Measurements from ENCODE around the gene FOSL1. TPM values are rescaled to one million over a fixed set of nuclear protein-coding genes. Genes with fewer than 3 reads are reported as not detected.

The FOSL1 gene
- total and polyA plus RNA-seq, 2 experiments from 2014 or later = 14.6 to 17.1 TPM

- TF ChIP-seq CTCF (conservative IDR thresholded peaks at IDR 0.05; ENCODE audit: low read depth in 2 of 2) = no peak
- no peak for TF ChIP-seq REST (IDR thresholded peaks at IDR 0.05; ENCODE audit: unreplicated experiment)
- TF ChIP-seq ZNF331 (CRISPR knock-in tag; IDR thresholded peaks at IDR 0.05; ENCODE audit: low read depth) = no peak
- peak; percentile 86 for TF ChIP-seq CREB1 (CRISPR knock-in tag; IDR thresholded peaks at IDR 0.05; ENCODE audit: low read depth)
Measured at GRCh38 chr11:65919141-65919572, 19.0 kb upstream of the FOSL1 start, which contains the start of gene DRAP1 (continued).

- H3K9me3 Mint-ChIP-seq = no peaks in the 10 kb centered on the region
- no peak within 1 kb of the TSS for H3K27ac ChIP-seq (ENCODE audit: low read depth)
- H4K20me1 ChIP-seq (replicated peaks; ENCODE audit: insufficient read depth) = no peaks in the 10 kb centered on the region
- H3K27me3 Mint-ChIP-seq (ENCODE audit: insufficient read depth, low read depth, poor library complexity) = peaks cover 20% of the 10 kb centered on the region
- 0 out of 2 replicates have a peak, but pooled peaks cover 6% of the 10 kb centered on the region for H3F3A ChIP-seq (replicated peaks; ENCODE audit: low read depth)
- peaks cover 20% of the 10 kb centered on the region for H3K36me3 Mint-ChIP-seq (ENCODE audit: low read depth)
- TF ChIP-seq ZNF114 (CRISPR knock-in tag; IDR thresholded peaks at IDR 0.05) = no peak
- TF ChIP-seq POLR2AphosphoS5 (IDR thresholded peaks at IDR 0.05; ENCODE audit: low read depth) = peak; percentile 41; the same call in 1 of the 2 replicates
- no peak for TF ChIP-seq STAT1 (IDR thresholded peaks at IDR 0.05; ENCODE audit: unreplicated experiment)
- no peak for TF ChIP-seq NANOG (IDR thresholded peaks at IDR 0.05; ENCODE audit: borderline replicate concordance)
- no peak for TF ChIP-seq ZNF331 (CRISPR knock-in tag; IDR thresholded peaks at IDR 0.05; ENCODE audit: low read depth)
- peaks cover 5% of the 10 kb centered on the region; the same call in 1 of the 2 replicates for H3K4me1 ChIP-seq (ENCODE audit: insufficient read depth)
- H3K4me3 ChIP-seq = peak within 1 kb of the TSS; percentile 98
- peak within 1 kb of the TSS; percentile 83 for H3K27ac Mint-ChIP-seq
- peak within 1 kb of the TSS; percentile 87 for H3K4me3 Mint-ChIP-seq
- no peaks in the 10 kb centered on the region for H3K27me3 ChIP-seq (ENCODE audit: insufficient read depth)
- H3K36me3 ChIP-seq (ENCODE audit: insufficient read depth) = no peaks in the 10 kb centered on the region; the same call in 1 of the 2 replicates
- H3K9me2 ChIP-seq (ENCODE audit: insufficient read depth) = no peaks in the 10 kb centered on the region
- peak within 1 kb of the TSS; percentile 78 for H2AFZ ChIP-seq
- peak; percentile 56 for DNase-seq (ENCODE audit: low spot score)
- H3K79me2 ChIP-seq (replicated peaks; ENCODE audit: insufficient read depth) = peaks cover 7% of the 10 kb centered on the region
- H3K4me1 Mint-ChIP-seq = peaks cover 6% of the 10 kb centered on the region
- peak; percentile 25 for ATAC-seq
- peak within 1 kb of the TSS; percentile 95 for H3K4me2 ChIP-seq
Measured at GRCh38 chr11:65918211-65919140, 18.3 kb upstream of the FOSL1 start, which contains the start of gene C11orf68. TSS of gene C11orf68 (minus strand) at chr11:65919062. CDS start at chr11:65919031, 31 bp downstream.

Measured in GM23338 (cell line).